Mesenchymal stem cell (in vitro differentiated cells and primary cell): ENCODE measurements around the gene CCDC179.

ENCODE experiments used
- DNase-seq: peaks from one replicate; pipeline ENCODE4 v3.0.0-alpha.2; 2013
- H2AFZ ChIP-seq: one replicate; pipeline ENCODE4 v1.6.1; 2013; ENCODE audit warnings: low read depth, mild to moderate bottlenecking, control low read depth, inconsistent platforms, low read length, moderate library complexity
- H2AK5ac ChIP-seq: 2 replicates; pipeline ENCODE4 v1.6.1; 2013; ENCODE audit warnings: low read length, moderate library complexity, mild to moderate bottlenecking, inconsistent platforms; ENCODE audit not compliant: severe bottlenecking
- H2BK120ac ChIP-seq: one replicate; pipeline ENCODE4 v1.6.1; 2013; ENCODE audit warnings: low read depth, mild to moderate bottlenecking, inconsistent platforms, low read length, moderate library complexity
- H2BK12ac ChIP-seq, 2 experiments: one replicate each; pipeline ENCODE4 v1.6.1; 2013; ENCODE audit warnings: inconsistent platforms in 2 of 2, low read length in 2 of 2, mild to moderate bottlenecking in 2 of 2, moderate library complexity in 2 of 2, control low read depth in 1 of 2
- H2BK15ac ChIP-seq: one replicate; pipeline ENCODE4 v1.6.1; 2013; ENCODE audit warnings: mild to moderate bottlenecking, low read depth, inconsistent platforms; ENCODE audit not compliant: poor library complexity, severe bottlenecking
- H2BK5ac ChIP-seq: 2 replicates; pipeline ENCODE4 v1.6.1; 2013; ENCODE audit warnings: low read depth, mild to moderate bottlenecking, low read length, control low read depth, inconsistent platforms; ENCODE audit not compliant: poor library complexity, severe bottlenecking
- H3K14ac ChIP-seq, 2 experiments: one replicate each; pipeline ENCODE4 v1.6.1; 2013; ENCODE audit warnings: inconsistent platforms in 2 of 2, low read length in 2 of 2, control low read depth in 1 of 2, mild to moderate bottlenecking in 1 of 2, moderate library complexity in 1 of 2
- H3K18ac ChIP-seq, 2 experiments: one replicate each; pipeline ENCODE4 v1.6.1; 2013; ENCODE audit warnings: inconsistent platforms in 2 of 2, low read length in 2 of 2, control low read depth in 1 of 2, low read depth in 1 of 2, mild to moderate bottlenecking in 1 of 2
- H3K23ac ChIP-seq, 2 experiments: one replicate each; pipeline ENCODE4 v1.6.1; 2013; ENCODE audit warnings: inconsistent platforms in 2 of 2, low read length in 2 of 2, mild to moderate bottlenecking in 2 of 2, moderate library complexity in 2 of 2, control low read depth in 1 of 2
- H3K27ac ChIP-seq: 2 replicates; pipeline ENCODE4 v1.5.1; 2013; ENCODE audit warnings: mild to moderate bottlenecking, moderate library complexity, low read length, control low read depth, inconsistent platforms; ENCODE audit not compliant: poor library complexity, severe bottlenecking
- H3K27me3 ChIP-seq, 2 experiments: 2 replicates each; pipeline versions ENCODE4 v1.6.1 to v1.7.0; 2013; ENCODE audit warnings: low read length in 2 of 2, mild to moderate bottlenecking in 2 of 2, moderate library complexity in 2 of 2, control low read depth in 1 of 2, inconsistent platforms in 1 of 2; ENCODE audit not compliant: control insufficient read depth in 1 of 2, insufficient read depth in 1 of 2
- H3K36me3 ChIP-seq, 2 experiments: 2 replicates each; pipeline versions ENCODE4 v1.6.1 to v1.7.0; 2013; ENCODE audit warnings: low read length in 2 of 2, control low read depth in 1 of 2, inconsistent platforms in 1 of 2, low read depth in 1 of 2, mild to moderate bottlenecking in 1 of 2; ENCODE audit not compliant: insufficient read depth in 2 of 2, control insufficient read depth in 1 of 2
- H3K4ac ChIP-seq, 2 experiments: one replicate each; pipeline ENCODE4 v1.6.1; 2013; ENCODE audit warnings: inconsistent platforms in 2 of 2, low read length in 2 of 2, mild to moderate bottlenecking in 2 of 2, moderate library complexity in 2 of 2, control low read depth in 1 of 2, low read depth in 1 of 2
- H3K4me1 ChIP-seq: 2 replicates; pipeline ENCODE4 v1.6.1; 2013; ENCODE audit warnings: low read depth, low read length, control low read depth; ENCODE audit not compliant: control insufficient read depth, insufficient read depth
- H3K4me2 ChIP-seq: 2 replicates; pipeline ENCODE4 v1.6.1; 2013; ENCODE audit warnings: low read length, mild to moderate bottlenecking, inconsistent platforms; ENCODE audit not compliant: poor library complexity, severe bottlenecking
- H3K4me3 ChIP-seq, 2 experiments: 2 replicates each; pipeline versions ENCODE4 v1.5.1 to v1.7.0; 2013; ENCODE audit warnings: low read length in 2 of 2, mild to moderate bottlenecking in 2 of 2, control low read depth in 1 of 2, low read depth in 1 of 2; ENCODE audit not compliant: insufficient read depth in 1 of 2
- H3K79me1 ChIP-seq: replicated peaks from 2 replicates; pipeline ENCODE4 v1.6.1; 2013; ENCODE audit warnings: mild to moderate bottlenecking, control low read depth, low read length, inconsistent platforms; ENCODE audit not compliant: poor library complexity, severe bottlenecking
- H3K9ac ChIP-seq: 2 replicates; pipeline ENCODE4 v1.7.0; 2013; ENCODE audit warnings: mild to moderate bottlenecking, low read length, moderate library complexity
- H3K9me3 ChIP-seq: 2 replicates; pipeline ENCODE4 v1.7.0; 2013; ENCODE audit warnings: mild to moderate bottlenecking, low read length; ENCODE audit not compliant: control insufficient read depth
- H4K8ac ChIP-seq: one replicate; pipeline ENCODE4 v1.6.1; 2013; ENCODE audit warnings: inconsistent platforms, mild to moderate bottlenecking, low read length, moderate library complexity
- H4K91ac ChIP-seq: one replicate; pipeline ENCODE4 v1.6.1; 2013; ENCODE audit warnings: mild to moderate bottlenecking, low read length, inconsistent platforms
- WGBS: methylation state at CpG from one replicate; pipeline ENCODE4 v1.1.7; 2013; ENCODE audit warnings: mixed read lengths; 5-methylcytosine and 5-hydroxymethylcytosine counted together

Gene CCDC179

DNA sequence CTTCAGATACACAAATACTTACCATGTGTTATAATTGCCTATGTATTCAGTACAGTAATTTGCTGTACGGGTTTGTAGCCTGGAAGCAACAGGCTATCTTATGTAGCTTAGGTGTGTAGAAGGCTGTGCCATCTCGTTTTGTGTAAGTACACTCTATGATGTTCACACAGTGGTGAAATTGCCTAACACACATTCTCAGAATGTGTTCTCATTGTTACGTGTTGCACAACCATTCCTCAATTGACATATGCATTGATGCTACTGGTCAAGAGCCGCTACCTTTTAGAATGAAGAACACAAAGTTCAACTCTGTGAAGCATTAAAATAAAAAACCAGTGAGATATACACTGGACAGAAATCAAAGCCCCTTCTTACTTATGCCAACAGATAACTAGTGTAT, 57.4 kb downstream of the CCDC179 start:
- Histone ChIP-seq H3K36me3 (no peaks in the 10 kb centered on the region), H4K91ac (no peak overlapping the region)

DNA sequence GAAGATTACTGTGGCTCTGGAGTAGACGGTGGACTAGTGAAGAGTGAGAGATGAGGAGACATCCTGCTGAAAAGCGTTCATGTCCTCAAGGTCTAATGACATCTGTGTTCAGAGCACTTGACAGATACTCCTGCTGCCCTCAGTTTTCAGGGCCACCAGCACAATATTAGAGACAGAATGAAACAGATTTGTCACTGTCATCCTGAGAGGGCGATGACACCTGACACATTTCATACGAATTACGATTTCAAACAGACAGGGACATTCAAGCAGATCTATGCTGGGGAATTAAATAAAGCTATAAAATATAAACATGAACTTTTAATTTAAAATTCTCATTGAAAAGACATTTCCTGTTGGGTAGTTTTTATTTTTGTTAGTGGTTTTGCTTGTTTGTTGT, 59.8 kb downstream of the CCDC179 start:
- Histone ChIP-seq H3K9me3 (no peaks in the 10 kb centered on the region), H2BK120ac (no peak overlapping the region), H3K14ac (no peak overlapping the region), H3K4ac (no peak overlapping the region), H3K4me3 (no peak overlapping the region), H3K23ac (no peak overlapping the region), H3K36me3 (no peaks in the 10 kb centered on the region), H2BK5ac (no peak overlapping the region), H3K27me3 (peaks cover 5% of the 10 kb centered on the region in 2 experiments), H3K4me1 (no peaks in the 10 kb centered on the region), H3K9ac (no peak overlapping the region), H2BK15ac (no peak overlapping the region), H3K79me1 (no peaks in the 10 kb centered on the region), H3K18ac (no peak overlapping the region), H3K27ac (no peak overlapping the region), H4K91ac (no peak overlapping the region), H2AFZ (no peak overlapping the region), H2BK12ac (no peak overlapping the region), H3K4me2 (no peak overlapping the region), H4K8ac (no peak overlapping the region), H2AK5ac (no peak overlapping the region)
- DNase-seq: no peak
- 64% methylated on average over 2 of the region's 5 CpGs for WGBS

More for the DNA sequence above, 57.4 kb downstream of the CCDC179 start:
- no peak overlapping the region for H3K27ac ChIP-seq
- no peak overlapping the region for H3K4me3 ChIP-seq
- DNase-seq: no peak
- no peak overlapping the region for H2BK5ac ChIP-seq
- no peak overlapping the region for H4K8ac ChIP-seq
- no peak overlapping the region for H2BK15ac ChIP-seq
- H3K9me3 ChIP-seq: no peaks in the 10 kb centered on the region
- no peak overlapping the region for H3K23ac ChIP-seq
- no peak overlapping the region for H3K14ac ChIP-seq
- no peak overlapping the region for H3K4ac ChIP-seq
- H2BK12ac ChIP-seq: no peak overlapping the region
- H2BK120ac ChIP-seq: no peak overlapping the region
- no peak overlapping the region for H3K9ac ChIP-seq
- H2AK5ac ChIP-seq: no peak overlapping the region
- 88% methylated on average over 4 of the region's 4 CpGs for WGBS
- no peak overlapping the region for H2AFZ ChIP-seq
- no peaks in the 10 kb centered on the region for H3K79me1 ChIP-seq
- no peak overlapping the region for H3K18ac ChIP-seq
- no peaks in the 10 kb centered on the region for H3K4me1 ChIP-seq
- no peak overlapping the region for H3K4me2 ChIP-seq
- H3K27me3 ChIP-seq: peaks cover 5% of the 10 kb centered on the region in 2 experiments

DNA sequence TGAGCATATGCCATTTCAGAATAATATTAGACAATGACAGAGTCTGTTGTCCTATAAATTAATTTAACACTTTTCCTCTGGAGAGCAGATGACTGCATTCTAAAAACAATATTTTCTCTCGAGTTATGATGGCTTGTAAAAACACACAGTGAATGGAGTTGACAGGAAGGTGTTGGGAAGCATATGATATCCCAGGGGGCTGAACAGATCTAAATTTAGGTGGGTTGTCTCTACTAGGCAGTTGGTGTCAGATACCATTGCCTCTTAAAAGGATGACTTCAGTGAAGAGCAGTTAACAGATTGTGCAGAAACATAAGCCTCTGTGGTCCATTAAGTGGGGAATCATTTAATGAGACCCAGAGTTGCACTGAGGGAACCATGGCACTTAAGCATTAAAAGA, 61.4 kb downstream of the CCDC179 start:
- Histone ChIP-seq H3K9ac (no peak overlapping the region), H4K91ac (no peak overlapping the region), H3K18ac (no peak overlapping the region), H3K27me3 (peaks cover 5% of the 10 kb centered on the region in 2 experiments), H2AFZ (no peak overlapping the region), H3K4me3 (no peak overlapping the region), H3K23ac (no peak overlapping the region), H3K9me3 (no peaks in the 10 kb centered on the region), H2BK120ac (no peak overlapping the region), H2AK5ac (no peak overlapping the region), H3K4me2 (no peak overlapping the region), H2BK15ac (no peak overlapping the region), H3K36me3 (no peaks in the 10 kb centered on the region), H3K14ac (no peak overlapping the region), H3K27ac (no peak overlapping the region), H2BK5ac (no peak overlapping the region), H3K79me1 (no peaks in the 10 kb centered on the region), H3K4me1 (no peaks in the 10 kb centered on the region), H2BK12ac (no peak overlapping the region), H3K4ac (no peak overlapping the region), H4K8ac (no peak overlapping the region)
- DNase-seq: no peak
- WGBS: 73% methylated on average over 1 of the region's 1 CpG

DNA sequence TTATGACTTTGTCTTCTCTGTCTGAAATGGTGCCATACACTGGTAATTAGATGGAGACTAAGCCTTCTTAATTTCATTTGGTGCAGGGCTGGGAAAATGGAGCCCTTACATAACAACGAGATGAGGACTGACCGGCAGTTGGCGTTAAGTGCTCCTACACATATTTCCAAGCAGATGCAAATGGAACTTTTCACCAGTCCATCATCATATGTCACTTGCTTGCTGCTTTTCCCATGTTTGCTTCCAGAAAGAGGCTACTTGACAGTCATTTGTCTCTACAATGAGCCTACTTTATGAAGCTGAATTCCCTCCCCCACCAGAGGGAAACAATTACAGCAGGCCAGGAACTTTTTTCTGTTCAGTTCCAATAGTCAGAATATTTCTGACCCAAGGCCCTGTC, 63.2 kb downstream of the CCDC179 start:
- peaks cover 5% of the 10 kb centered on the region in 2 experiments for H3K27me3 ChIP-seq
- no peak overlapping the region for H3K18ac ChIP-seq
- no peak overlapping the region for H2AK5ac ChIP-seq
- H2BK5ac ChIP-seq: no peak overlapping the region
- no peaks in the 10 kb centered on the region for H3K4me1 ChIP-seq
- no peak overlapping the region for H4K91ac ChIP-seq
- no peak overlapping the region for H3K4me3 ChIP-seq
- H3K9ac ChIP-seq: no peak overlapping the region
- no peaks in the 10 kb centered on the region for H3K9me3 ChIP-seq
- 91% methylated on average over 3 of the region's 3 CpGs for WGBS
- no peak overlapping the region for H3K23ac ChIP-seq
- no peak overlapping the region for H3K4me2 ChIP-seq
- H3K14ac ChIP-seq: no peak overlapping the region
- no peak overlapping the region for H3K4ac ChIP-seq
- no peak overlapping the region for H2BK120ac ChIP-seq
- H2BK12ac ChIP-seq: no peak overlapping the region
- H3K27ac ChIP-seq: no peak overlapping the region
- H2AFZ ChIP-seq: no peak overlapping the region
- DNase-seq: no peak
- no peaks in the 10 kb centered on the region for H3K36me3 ChIP-seq
- H3K79me1 ChIP-seq: no peaks in the 10 kb centered on the region
- H4K8ac ChIP-seq: no peak overlapping the region
- H2BK15ac ChIP-seq: no peak overlapping the region
